Upper lobe of left lung (tissue), 6 donors: Measurements from ENCODE around the gene LIME1. TPM values are rescaled to one million over a fixed set of nuclear protein-coding genes. Genes with fewer than 3 reads are reported as not detected.
A peak's percentile ranks its signal among the peaks of the same experiment; 100 is the strongest.

Experiments
- ATAC-seq, 2 donors: fragments of 200-7000 bp; cut with Tn5 transposase; one replicate each; pipeline ENCODE4 v1.9.1; 2022; ENCODE audit warnings: mild to moderate bottlenecking in 2 of 2, moderate library complexity in 2 of 2; ENCODE audit not compliant: low FRiP score in 2 of 2
- DNase-seq, 2 donors: peaks; one replicate each; pipeline ENCODE4 v3.0.0-alpha.2; 2019 to 2020
- H3K27ac ChIP-seq, 4 donors: fragments of 200-600 bp; sonication (generic); one replicate each; pipeline ENCODE4 v1.5.1; 2016 to 2019
- H3K27me3 ChIP-seq, 4 donors: fragments of 200-600 bp; sonication (generic); one replicate each; pipeline ENCODE4 v1.5.1; 2017 to 2019
- H3K36me3 ChIP-seq, 4 donors: fragments of 200-600 bp; sonication (generic); one replicate each; pipeline ENCODE4 v1.5.1; 2016 to 2019
- H3K4me1 ChIP-seq, 4 donors: fragments of 200-600 bp; sonication (generic); one replicate each; pipeline ENCODE4 v1.5.1; 2018 to 2019
- H3K4me3 ChIP-seq, 4 donors: fragments of 200-600 bp; sonication (generic); one replicate each; pipeline ENCODE4 v1.5.1; 2017 to 2019; ENCODE audit warnings: mild to moderate bottlenecking in 2 of 4, moderate library complexity in 1 of 4
- H3K9me3 ChIP-seq, 4 donors: fragments of 200-600 bp; sonication (generic); one replicate each; pipeline ENCODE4 v1.5.1; 2018 to 2019
- EP300 ChIP-seq, 4 donors: sonication (generic); formaldehyde crosslinking; IDR thresholded peaks; one replicate each; pipeline ENCODE4 v1.5.1; 2017; ENCODE audit warnings: antibody characterized with exemption in 4 of 4, control low read depth in 2 of 4
- POLR2A ChIP-seq, 4 donors: fragments of 450-650 bp; IDR thresholded peaks; one replicate each; pipeline ENCODE4 v1.5.1; 2016 to 2017; ENCODE audit warnings: antibody characterized with exemption in 4 of 4, mild to moderate bottlenecking in 2 of 4
- POLR2AphosphoS5 ChIP-seq, 2 donors: sonication (generic); formaldehyde crosslinking; IDR thresholded peaks; one replicate each; pipeline ENCODE4 v1.5.1; 2017; ENCODE audit warnings: antibody characterized with exemption in 2 of 2
- WGBS, 2 donors: methylation state at CpG; one replicate each; pipeline ENCODE4 v1.1.5; 2017 to 2018; 5-methylcytosine and 5-hydroxymethylcytosine counted together
- total RNA-seq, 6 donors: library from RNA; depleted of rRNA in 4 of 6; stranded (reverse); fragments of >200 nt in 4 of 6; gene quantifications; one replicate each; pipeline versions ENCODE4 v1.1.0 to v1.2.1, GENCODE V29; 2016 to 2021
- TF ChIP-seq, protein P1 (sequence below), 6 experiments: fragments of 450-650 bp in 4 of 6; fragments of 200-600 bp in 2 of 6; sonication (generic) in 2 of 6; IDR thresholded peaks; one replicate each; pipeline ENCODE4 v1.5.1; 2016 to 2019; ENCODE audit warnings: antibody characterized with exemption in 6 of 6
- donor health status: DM: no; HTN: no; CAD: no; lungs with moderate emphysema.
- donor health status: DM: no; HTN: yes; CAD: no; lungs with severe emphysema.

The LIME1 gene
- total RNA-seq, 6 donors from 2014 or later: 12.4 to 51.3 (median 15.3) TPM

DNA sequence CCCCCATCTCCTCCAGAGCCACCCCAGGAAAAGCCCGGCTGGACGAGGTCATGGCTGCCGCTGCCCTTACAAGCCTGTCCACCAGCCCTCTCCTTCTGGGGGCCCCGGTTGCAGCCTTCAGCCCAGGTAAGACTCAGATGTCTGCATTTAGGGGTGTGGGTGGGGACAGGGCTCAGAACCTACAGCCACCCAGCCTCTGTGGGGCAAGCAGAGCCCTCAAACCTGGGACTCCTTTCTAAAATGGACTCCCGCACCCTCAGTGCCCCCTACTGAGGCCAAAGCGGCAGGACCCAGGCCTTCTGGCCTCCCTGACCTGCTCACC, 4.9 kb downstream of the LIME1 start:
- Histone ChIP-seq H3K27ac (peak overlapping the region; percentile 84 to 90 (median 84)), H3K27me3 (no peaks in the 10 kb centered on the region), H3K4me1 (peaks cover 38 to 49% (median 42%) of the 10 kb centered on the region in 4 donors), H3K36me3 (peaks cover 7 to 47% (median 28%) of the 10 kb centered on the region in 4 donors), H3K4me3 (peak overlapping the region in 3 of 4 donors; percentile 66 to 87 (median 85)), H3K9me3 (no peaks in the 10 kb centered on the region)
- TF ChIP-seq POLR2A (IDR thresholded peaks at IDR 0.05) (no peak), POLR2AphosphoS5 (IDR thresholded peaks at IDR 0.05) (no peak), EP300 (IDR thresholded peaks at IDR 0.05) (no peak)
- TF ChIP-seq, protein P1, sequence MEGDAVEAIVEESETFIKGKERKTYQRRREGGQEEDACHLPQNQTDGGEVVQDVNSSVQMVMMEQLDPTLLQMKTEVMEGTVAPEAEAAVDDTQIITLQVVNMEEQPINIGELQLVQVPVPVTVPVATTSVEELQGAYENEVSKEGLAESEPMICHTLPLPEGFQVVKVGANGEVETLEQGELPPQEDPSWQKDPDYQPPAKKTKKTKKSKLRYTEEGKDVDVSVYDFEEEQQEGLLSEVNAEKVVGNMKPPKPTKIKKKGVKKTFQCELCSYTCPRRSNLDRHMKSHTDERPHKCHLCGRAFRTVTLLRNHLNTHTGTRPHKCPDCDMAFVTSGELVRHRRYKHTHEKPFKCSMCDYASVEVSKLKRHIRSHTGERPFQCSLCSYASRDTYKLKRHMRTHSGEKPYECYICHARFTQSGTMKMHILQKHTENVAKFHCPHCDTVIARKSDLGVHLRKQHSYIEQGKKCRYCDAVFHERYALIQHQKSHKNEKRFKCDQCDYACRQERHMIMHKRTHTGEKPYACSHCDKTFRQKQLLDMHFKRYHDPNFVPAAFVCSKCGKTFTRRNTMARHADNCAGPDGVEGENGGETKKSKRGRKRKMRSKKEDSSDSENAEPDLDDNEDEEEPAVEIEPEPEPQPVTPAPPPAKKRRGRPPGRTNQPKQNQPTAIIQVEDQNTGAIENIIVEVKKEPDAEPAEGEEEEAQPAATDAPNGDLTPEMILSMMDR (IDR thresholded peaks at IDR 0.05): no peak
- 32% methylated on average over 6 of the region's 6 CpGs; no CpG with 5 or more reads in 1 of the 2 donors for WGBS, 2 donors
- ATAC-seq (no peak), DNase-seq (no peak)

DNA sequence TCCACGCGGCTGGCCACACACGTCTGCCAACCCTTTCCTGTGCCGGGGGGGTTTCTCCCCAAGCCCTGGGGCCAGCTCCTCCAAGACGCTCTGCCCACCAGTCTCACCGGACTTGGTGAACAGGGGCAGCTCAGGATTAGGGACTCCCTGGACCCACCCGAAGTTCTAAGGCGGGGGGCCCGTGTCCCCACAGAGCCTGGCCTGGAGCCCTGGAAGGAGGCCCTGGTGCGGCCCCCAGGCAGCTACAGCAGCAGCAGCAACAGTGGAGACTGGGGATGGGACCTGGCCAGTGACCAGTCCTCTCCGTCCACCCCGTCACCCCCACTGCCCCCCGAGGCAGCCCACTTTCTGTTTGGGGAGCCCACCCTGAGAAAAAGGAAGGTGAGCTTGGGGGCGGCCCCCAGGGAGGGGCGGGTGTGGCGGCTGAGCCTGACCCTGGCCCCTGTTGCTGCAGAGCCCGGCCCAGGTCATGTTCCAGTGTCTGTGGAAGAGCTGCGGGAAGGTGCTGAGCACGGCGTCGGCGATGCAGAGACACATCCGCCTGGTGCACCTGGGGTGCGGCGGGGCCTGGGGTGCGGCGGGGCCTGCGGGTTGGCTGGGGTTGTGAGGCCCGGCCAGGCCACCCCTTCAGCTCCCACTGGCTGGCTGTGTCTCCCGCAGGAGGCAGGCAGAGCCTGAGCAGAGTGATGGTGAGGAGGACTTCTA, 5.4 kb downstream of the LIME1 start:
- peaks cover 38 to 44% (median 42%) of the 10 kb centered on the region in 4 donors for H3K4me1 ChIP-seq
- no peak for ATAC-seq

DNA sequence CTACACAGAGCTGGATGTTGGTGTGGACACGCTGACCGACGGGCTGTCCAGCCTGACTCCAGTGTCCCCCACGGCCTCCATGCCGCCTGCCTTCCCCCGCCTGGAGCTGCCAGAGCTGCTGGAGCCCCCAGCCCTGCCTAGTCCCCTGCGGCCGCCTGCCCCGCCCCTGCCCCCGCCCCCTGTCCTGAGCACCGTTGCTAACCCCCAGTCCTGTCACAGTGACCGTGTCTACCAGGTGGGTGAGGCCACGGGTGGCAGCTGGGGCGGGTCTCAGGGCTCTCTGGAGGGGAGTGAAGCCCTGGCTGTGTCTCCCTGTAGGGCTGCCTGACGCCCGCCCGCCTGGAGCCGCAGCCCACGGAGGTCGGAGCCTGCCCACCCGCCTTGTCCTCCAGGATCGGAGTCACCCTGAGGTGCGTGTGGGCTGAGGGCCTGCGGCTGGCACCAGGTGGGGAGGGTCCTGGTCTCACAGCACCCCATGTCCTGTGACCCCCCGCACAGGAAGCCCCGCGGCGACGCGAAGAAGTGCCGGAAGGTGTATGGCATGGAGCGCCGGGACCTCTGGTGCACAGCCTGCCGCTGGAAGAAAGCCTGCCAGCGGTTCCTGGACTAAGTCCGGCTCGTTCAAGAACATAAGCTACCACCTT, 6.0 kb downstream of the LIME1 start:
- H3K36me3 ChIP-seq: peaks cover 7 to 52% (median 31%) of the 10 kb centered on the region in 4 donors
- peaks cover 35 to 38% (median 37%) of the 10 kb centered on the region in 4 donors for H3K4me1 ChIP-seq
- peak in 1 of 2 donors; percentile 80 for DNase-seq
- no peak overlapping the region for H3K4me3 ChIP-seq
- no peak overlapping the region for H3K27ac ChIP-seq
- ATAC-seq: no peak
- TF ChIP-seq, protein P1 (IDR thresholded peaks at IDR 0.05): no peak
- H3K27me3 ChIP-seq: no peaks in the 10 kb centered on the region
- WGBS, 2 donors: 91 to 93% methylated on average over 10 to 33 of the region's 37 CpGs
- no peaks in the 10 kb centered on the region for H3K9me3 ChIP-seq

More for the DNA sequence above, 5.4 kb downstream of the LIME1 start:
- Histone ChIP-seq H3K36me3 (peaks cover 7 to 51% (median 31%) of the 10 kb centered on the region in 4 donors), H3K9me3 (no peaks in the 10 kb centered on the region), H3K4me3 (peak overlapping the region in 2 of 4 donors; percentile 66 to 87), H3K27me3 (no peaks in the 10 kb centered on the region), H3K27ac (peak overlapping the region; percentile 84 to 90 (median 84))
- peak in 1 of 2 donors; percentile 83 for DNase-seq
- TF ChIP-seq POLR2A (IDR thresholded peaks at IDR 0.05) (no peak), EP300 (IDR thresholded peaks at IDR 0.05) (no peak), POLR2AphosphoS5 (IDR thresholded peaks at IDR 0.05) (no peak)
- TF ChIP-seq, protein P1 (IDR thresholded peaks at IDR 0.05): no peak
- WGBS, 2 donors: 87 to 95% methylated on average over 7 to 29 of the region's 30 CpGs

DNA sequence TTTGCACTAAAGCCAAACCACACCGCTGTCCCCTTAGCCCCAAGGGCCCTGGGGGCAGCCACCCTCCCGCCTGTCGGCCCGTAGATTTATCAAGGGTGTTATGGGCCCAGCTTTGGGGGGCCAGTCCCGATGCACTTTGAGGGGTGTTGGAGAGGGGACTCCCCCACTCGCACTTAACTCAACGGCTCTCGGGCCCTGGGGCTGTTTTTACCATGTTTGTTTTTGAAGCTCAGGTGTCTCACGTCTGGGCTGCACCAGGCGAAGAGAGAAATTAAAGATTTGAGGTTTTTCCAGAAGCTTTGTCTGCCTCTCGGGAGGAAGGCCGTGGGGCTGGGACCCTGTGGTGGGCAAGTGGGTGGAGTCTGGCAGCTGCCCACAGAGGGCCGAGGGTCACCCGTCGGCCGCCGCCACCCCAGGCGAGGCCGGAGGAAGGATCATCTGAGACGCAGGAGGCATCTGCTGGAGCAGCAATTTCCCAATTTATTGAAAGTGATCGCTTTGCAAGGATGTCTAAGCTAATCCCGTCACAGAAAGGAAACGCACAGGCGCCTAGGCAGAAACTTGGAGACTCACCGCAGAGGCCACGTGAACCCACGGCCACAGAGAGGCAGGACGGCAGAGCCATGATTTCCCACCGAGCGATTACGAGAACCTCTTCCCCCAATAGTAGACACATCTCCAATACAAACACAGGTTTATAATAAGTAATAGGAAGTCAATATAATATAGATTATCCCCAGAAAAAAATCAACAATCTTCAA, 6.9 kb downstream of the LIME1 start:
- no peak for TF ChIP-seq EP300 (IDR thresholded peaks at IDR 0.05)
- TF ChIP-seq POLR2A (IDR thresholded peaks at IDR 0.05): no peak
- TF ChIP-seq POLR2AphosphoS5 (IDR thresholded peaks at IDR 0.05): no peak
- TF ChIP-seq, protein P1 (IDR thresholded peaks at IDR 0.05): no peak
- Histone ChIP-seq H3K27me3 (no peaks in the 10 kb centered on the region), H3K4me1 (peaks cover 26 to 29% (median 28%) of the 10 kb centered on the region in 4 donors), H3K9me3 (no peaks in the 10 kb centered on the region), H3K4me3 (no peak overlapping the region), H3K27ac (no peak overlapping the region), H3K36me3 (peaks cover 7 to 52% (median 31%) of the 10 kb centered on the region in 4 donors)
- ATAC-seq (no peak), DNase-seq (peak in 1 of 2 donors; percentile 82)
- WGBS, 2 donors: 89 to 91% methylated on average over 31 of the region's 31 CpGs
